Heart left ventricle (tissue), 16 donors: ENCODE data around the gene STXBP6. TPM values are rescaled to one million over a fixed set of nuclear protein-coding genes. Genes with fewer than 3 reads are reported as not detected.

Experiments
- ATAC-seq, 4 donors: fragments of 200-7000 bp; cut with Tn5 transposase; one replicate each; pipeline ENCODE4 v1.9.1; 2020 to 2022; ENCODE audit warnings: moderate library complexity in 4 of 4, mild to moderate bottlenecking in 3 of 4, moderate number of reproducible peaks in 1 of 4
- DNase-seq, 5 donors: peaks; one replicate each; pipeline ENCODE4 v3.0.0-alpha.2; 2020
- H3K27ac ChIP-seq, 12 donors: fragments of 200-600 bp; sonication (generic) in 4 of 12; one replicate each; pipeline versions ENCODE4 v1.5.0 to v1.8.0; 2016 to 2022; ENCODE audit warnings: mild to moderate bottlenecking in 2 of 12
- H3K27me3 ChIP-seq, 9 donors: fragments of 200-600 bp; sonication (generic) in 2 of 9; one replicate each; pipeline versions ENCODE4 v1.5.1 to v1.8.0; 2016 to 2022; ENCODE audit warnings: mild to moderate bottlenecking in 3 of 9
- H3K36me3 ChIP-seq, 9 donors: fragments of 200-600 bp; sonication (generic) in 2 of 9; one replicate each; pipeline versions ENCODE4 v1.5.0 to v1.8.0; 2018 to 2022; ENCODE audit warnings: mild to moderate bottlenecking in 2 of 9
- H3K4me1 ChIP-seq, 12 donors: fragments of 200-600 bp; sonication (generic) in 4 of 12; one replicate each; pipeline versions ENCODE4 v1.5.0 to v1.8.0; 2016 to 2022; ENCODE audit warnings: mild to moderate bottlenecking in 3 of 12
- H3K4me3 ChIP-seq, 12 donors: fragments of 200-600 bp; sonication (generic) in 4 of 12; one replicate each; pipeline versions ENCODE4 v1.5.0 to v1.8.0; 2017 to 2022; ENCODE audit warnings: mild to moderate bottlenecking in 9 of 12, moderate library complexity in 4 of 12
- H3K9me3 ChIP-seq, 12 donors: fragments of 200-600 bp; sonication (generic) in 4 of 12; one replicate each; pipeline versions ENCODE4 v1.5.0 to v1.8.0; 2016 to 2022; ENCODE audit warnings: mild to moderate bottlenecking in 1 of 12
- POLR2A ChIP-seq, 2 donors: fragments of 450-650 bp; IDR thresholded peaks; one replicate each; pipeline ENCODE4 v1.6.1; 2017; ENCODE audit warnings: antibody characterized with exemption in 2 of 2, mild to moderate bottlenecking in 2 of 2, moderate library complexity in 2 of 2
- WGBS, 4 donors: extraction: QIAGEN DNeasy Blood & Tissue Kit in 2 of 4; methylation state at CpG; one replicate each; pipeline versions ENCODE4 v1.1.5 to v1.1.7; 2013 to 2018; 5-methylcytosine and 5-hydroxymethylcytosine counted together
- intact Hi-C, 10 donors: fragments of 100-400 bp; cut with DNase I; formaldehyde crosslinking; loops; one replicate each; pipeline versions ENCODE4 v1.11.1 to v1.14.2; 2022
- polyA plus RNA-seq, 2 donors: library from polyadenylated mRNA; stranded (reverse); fragments of 200-250 nt; gene quantifications; one replicate each; pipeline ENCODE4 v1.2.3, GENCODE V29; 2013
- total RNA-seq, 9 donors: library from RNA; depleted of rRNA in 2 of 9; stranded (reverse); fragments of >200 nt in 2 of 9; fragmentation: NEBNext Ultra II Directional in 3 of 9; extraction: Animal tissue kit (Norgen Biotek cat#: 25700) in 3 of 9; gene quantifications; one replicate each; pipeline versions ENCODE4 v1.1.0 to v1.2.4, GENCODE V29; 2016 to 2023
- TF ChIP-seq, protein P1 (sequence below), 12 donors: fragments of 200-600 bp; sonication (generic) in 4 of 12; IDR thresholded peaks; one replicate each; pipeline versions ENCODE4 v1.5.0 to v1.8.0; 2018 to 2022; ENCODE audit warnings: antibody characterized with exemption in 12 of 12, mild to moderate bottlenecking in 5 of 12
- donor health status: ischemic (EF 13 %, LVEDD 7.1; RV severe dilation, severe dysfunction).
- donor health status: healthy with polysubstance abuse.
- donor health status: DM: no; HTN: yes; CAD: no.
- donor health status: DM: no; HTN: no; CAD: no.
- donor health status: ischemic (EF 25% LVEDD 6.9; RV normal size, moderate dysfunction).
- donor health status: ischemic (EF 25% LVEDD 5.7; RV mildly dilated, moderate dysfunction).
- donor health status: healthy.
- donor health status: DM: yes; HTN: yes; CAD: no.
- donor health status: ischemic (EF 35%, LVEDD 5.7; RV mildly dilated, moderate dysfunction).
- donor health status: nonischemic (EF 11% LVEDD 7.7; RV severe dilation, severe dysfunction).
- donor health status: DM: yes; HTN: yes; CAD: no.
- donor health status: PGD.
- donor health status: ischemic (EF 29% LVEDD 5.4; RV normal size, mild dysfunction).
- donor health status: nonischemic (EF 23%, LVEDD 6.1; RV moderate dilation, normal function).

The STXBP6 gene
- total and polyA plus RNA-seq, 11 donors, result 12.5 to 57.3 (median 23.7) TPM

DNA sequence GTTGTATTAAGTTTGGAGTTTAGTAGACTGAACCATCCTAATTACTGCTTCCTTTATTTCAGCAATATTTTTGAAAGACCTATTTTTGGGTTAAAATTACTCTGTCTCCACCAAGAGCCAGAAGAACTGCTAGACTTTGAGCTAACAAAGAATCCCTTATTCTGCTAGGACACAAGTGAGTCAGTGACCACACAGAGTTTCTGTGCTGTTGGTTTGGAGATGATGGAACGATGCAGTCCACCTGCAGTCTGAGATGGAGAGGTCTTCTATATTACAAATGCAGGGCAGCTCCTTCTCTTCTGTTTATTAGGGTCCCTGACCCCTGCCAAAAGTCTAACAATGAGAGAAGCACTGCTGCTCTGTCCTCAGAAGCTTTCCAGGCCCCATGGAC lies 6.7 kb upstream of the STXBP6 start:
- DNase-seq (no peak), ATAC-seq (no peak)
- no peak overlapping the region for H3K4me3 ChIP-seq
- H3K27ac ChIP-seq, result no peak overlapping the region
- 80 to 91% (median 88%) methylated on average over 1 of the region's 1 CpG for whole genome bisulfite sequencing, 4 donors
- TF ChIP-seq, protein P1, sequence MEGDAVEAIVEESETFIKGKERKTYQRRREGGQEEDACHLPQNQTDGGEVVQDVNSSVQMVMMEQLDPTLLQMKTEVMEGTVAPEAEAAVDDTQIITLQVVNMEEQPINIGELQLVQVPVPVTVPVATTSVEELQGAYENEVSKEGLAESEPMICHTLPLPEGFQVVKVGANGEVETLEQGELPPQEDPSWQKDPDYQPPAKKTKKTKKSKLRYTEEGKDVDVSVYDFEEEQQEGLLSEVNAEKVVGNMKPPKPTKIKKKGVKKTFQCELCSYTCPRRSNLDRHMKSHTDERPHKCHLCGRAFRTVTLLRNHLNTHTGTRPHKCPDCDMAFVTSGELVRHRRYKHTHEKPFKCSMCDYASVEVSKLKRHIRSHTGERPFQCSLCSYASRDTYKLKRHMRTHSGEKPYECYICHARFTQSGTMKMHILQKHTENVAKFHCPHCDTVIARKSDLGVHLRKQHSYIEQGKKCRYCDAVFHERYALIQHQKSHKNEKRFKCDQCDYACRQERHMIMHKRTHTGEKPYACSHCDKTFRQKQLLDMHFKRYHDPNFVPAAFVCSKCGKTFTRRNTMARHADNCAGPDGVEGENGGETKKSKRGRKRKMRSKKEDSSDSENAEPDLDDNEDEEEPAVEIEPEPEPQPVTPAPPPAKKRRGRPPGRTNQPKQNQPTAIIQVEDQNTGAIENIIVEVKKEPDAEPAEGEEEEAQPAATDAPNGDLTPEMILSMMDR (IDR thresholded peaks at IDR 0.05), result no peak
- H3K36me3 ChIP-seq, result no peaks in the 10 kb centered on the region
- H3K9me3 ChIP-seq, result no peaks in the 10 kb centered on the region
- H3K27me3 ChIP-seq, result peaks cover 0 to 12% (median 0%) of the 10 kb centered on the region in 9 donors
- H3K4me1 ChIP-seq, result no peaks in the 10 kb centered on the region
- intact Hi-C loops, result loop anchor here in 1 of 10 donors (10.0 kb wide), 1 partner anchor 68 kb away; no protein-coding TSS in a partner anchor

DNA sequence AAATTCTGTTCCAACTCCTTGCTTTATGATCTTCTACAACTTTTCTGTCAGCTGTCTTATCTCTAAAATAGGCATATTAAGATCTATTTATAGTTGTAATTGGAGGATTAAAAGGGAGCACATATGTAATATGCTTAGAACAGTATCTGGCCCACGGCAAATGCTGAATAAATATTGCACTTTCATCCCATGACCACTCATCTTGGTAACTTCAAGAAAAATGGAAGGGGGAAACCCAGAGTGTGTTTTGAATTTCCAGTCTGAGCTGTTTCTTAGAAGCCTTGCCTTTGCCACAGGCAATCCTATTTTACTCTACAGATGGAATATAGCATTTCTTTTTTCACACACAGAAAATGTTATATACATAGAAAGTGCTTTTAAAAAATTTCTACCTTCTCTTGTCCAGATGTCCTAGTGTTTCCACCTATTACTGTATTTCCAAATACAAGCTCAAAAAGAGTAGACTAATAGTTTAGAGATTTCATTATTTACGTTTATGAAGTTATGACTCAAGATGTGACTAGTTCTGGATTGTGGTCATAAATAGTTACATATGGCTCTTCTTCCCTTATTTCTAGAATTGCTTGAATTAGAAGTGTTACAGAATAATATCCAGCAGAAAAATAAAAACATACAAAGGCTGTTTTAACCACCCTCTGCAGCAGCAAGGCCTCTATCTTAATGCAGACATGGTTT lies 6.2 kb upstream of the STXBP6 start:
- Histone ChIP-seq H3K27me3 (peaks cover 0 to 17% (median 0%) of the 10 kb centered on the region in 9 donors), H3K9me3 (no peaks in the 10 kb centered on the region), H3K36me3 (no peaks in the 10 kb centered on the region), H3K27ac (no peak overlapping the region), H3K4me3 (no peak overlapping the region), H3K4me1 (peaks cover 0 to 4% (median 2%) of the 10 kb centered on the region in 12 donors)
- WGBS, 4 donors, result 72 to 76% (median 75%) methylated on average over 2 of the region's 2 CpGs
- TF ChIP-seq POLR2A (IDR thresholded peaks at IDR 0.05), result no peak
- TF ChIP-seq, protein P1 (IDR thresholded peaks at IDR 0.05), result no peak
- DNase-seq (no peak), ATAC-seq (no peak)
- intact Hi-C loops, result loop anchor here in 1 of 10 donors (10.0 kb wide), 1 partner anchor 69 kb away; no protein-coding TSS in a partner anchor

DNA sequence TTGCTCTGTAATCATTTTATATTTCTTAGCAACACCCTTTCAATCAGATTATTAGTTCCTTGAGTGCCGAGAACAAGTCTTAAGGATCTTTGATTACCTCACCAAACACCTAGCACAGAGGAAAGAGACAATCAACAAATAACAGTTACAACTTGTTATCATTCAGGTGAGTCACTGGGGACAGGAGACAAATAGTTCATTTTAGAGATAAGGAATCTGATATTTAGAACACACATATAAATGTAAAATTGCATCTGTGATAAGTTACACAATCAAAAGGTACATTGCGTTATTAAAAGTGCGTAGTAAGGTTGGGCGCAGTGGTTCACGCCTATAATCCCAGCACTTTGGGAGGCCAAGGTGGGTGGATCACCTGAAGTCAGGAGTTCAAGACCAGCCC lies 5.1 kb upstream of the STXBP6 start:
- ATAC-seq, result no peak

DNA sequence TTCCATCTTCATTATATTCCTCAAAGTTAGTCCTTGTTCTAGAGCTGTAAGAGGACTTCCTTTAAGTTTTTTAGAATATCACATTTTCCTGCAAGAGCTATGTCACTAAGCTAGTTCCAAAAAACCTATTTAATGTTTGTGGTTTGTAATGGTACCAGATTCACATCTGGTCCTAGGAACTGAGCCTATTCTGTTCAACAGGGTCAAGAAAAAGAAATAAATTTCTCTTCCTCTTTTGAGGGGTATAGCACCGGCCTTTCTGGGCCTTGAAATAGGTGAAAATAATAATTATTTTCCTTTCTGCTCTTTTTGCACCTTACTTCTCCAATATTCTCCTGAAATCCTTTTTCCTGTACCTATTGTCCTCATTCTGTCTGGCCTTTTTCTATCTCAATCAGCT lies 3.6 kb upstream of the STXBP6 start:
- no peak overlapping the region for H3K4me3 ChIP-seq
- intact Hi-C loops, result loop anchor here in 2 of 10 donors (5.0 to 10.0 kb wide), 2 partner anchors 71 to 79 kb away; no protein-coding TSS in a partner anchor
- TF ChIP-seq, protein P1 (IDR thresholded peaks at IDR 0.05), result no peak
- no peak for TF ChIP-seq POLR2A (IDR thresholded peaks at IDR 0.05)
- H3K4me1 ChIP-seq, result peaks cover 0 to 20% (median 9%) of the 10 kb centered on the region in 12 donors
- WGBS, 4 donors, result 86 to 96% (median 91%) methylated on average over 1 of the region's 1 CpG
- DNase-seq (no peak), ATAC-seq (no peak)
- H3K9me3 ChIP-seq, result no peaks in the 10 kb centered on the region
- no peaks in the 10 kb centered on the region for H3K36me3 ChIP-seq
- H3K27me3 ChIP-seq, result peaks cover 0 to 38% (median 0%) of the 10 kb centered on the region in 9 donors
- no peak overlapping the region for H3K27ac ChIP-seq

More for the DNA sequence above, 5.1 kb upstream of the STXBP6 start:
- no peak for TF ChIP-seq POLR2A (IDR thresholded peaks at IDR 0.05)
- TF ChIP-seq, protein P1 (IDR thresholded peaks at IDR 0.05), result no peak
- WGBS, 4 donors, result 96 to 97% (median 97%) methylated on average over 5 of the region's 5 CpGs
- Histone ChIP-seq H3K27ac (no peak overlapping the region), H3K4me1 (peaks cover 0 to 14% (median 8%) of the 10 kb centered on the region in 12 donors), H3K36me3 (no peaks in the 10 kb centered on the region), H3K27me3 (peaks cover 0 to 24% (median 0%) of the 10 kb centered on the region in 9 donors), H3K4me3 (no peak overlapping the region), H3K9me3 (no peaks in the 10 kb centered on the region)
- no peak for DNase-seq
- intact Hi-C loops, result loop anchor here in 1 of 10 donors (10.0 kb wide), 1 partner anchor 70 kb away; no protein-coding TSS in a partner anchor
